ENCODE measurements around the gene ABCB11.
"Not testable (repeated sequence)": the region's sequence is repeated elsewhere in the genome, so short reads cannot be mapped to it uniquely, and the experiment has no call there.

DNA sequence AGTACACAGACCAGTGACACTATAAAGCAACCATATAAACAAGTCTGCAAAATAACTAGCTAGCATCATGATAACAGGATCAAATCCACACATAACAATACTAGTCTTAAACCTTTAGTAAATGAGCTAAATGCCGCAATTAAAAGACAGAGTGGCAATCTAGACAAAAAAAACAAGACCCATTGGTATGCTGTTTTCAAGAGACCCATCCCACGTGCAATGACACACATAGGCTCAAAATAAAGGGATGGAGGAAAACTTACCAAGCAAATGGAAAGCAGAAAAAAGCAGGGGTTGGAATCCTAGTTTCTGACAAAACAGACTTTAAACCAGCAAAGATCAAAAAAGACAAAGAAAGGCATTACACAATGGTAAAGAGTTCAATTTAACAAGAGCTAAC lies 23.5 kb upstream of the ABCB11 start:
- TF ChIP-seq, protein P1, sequence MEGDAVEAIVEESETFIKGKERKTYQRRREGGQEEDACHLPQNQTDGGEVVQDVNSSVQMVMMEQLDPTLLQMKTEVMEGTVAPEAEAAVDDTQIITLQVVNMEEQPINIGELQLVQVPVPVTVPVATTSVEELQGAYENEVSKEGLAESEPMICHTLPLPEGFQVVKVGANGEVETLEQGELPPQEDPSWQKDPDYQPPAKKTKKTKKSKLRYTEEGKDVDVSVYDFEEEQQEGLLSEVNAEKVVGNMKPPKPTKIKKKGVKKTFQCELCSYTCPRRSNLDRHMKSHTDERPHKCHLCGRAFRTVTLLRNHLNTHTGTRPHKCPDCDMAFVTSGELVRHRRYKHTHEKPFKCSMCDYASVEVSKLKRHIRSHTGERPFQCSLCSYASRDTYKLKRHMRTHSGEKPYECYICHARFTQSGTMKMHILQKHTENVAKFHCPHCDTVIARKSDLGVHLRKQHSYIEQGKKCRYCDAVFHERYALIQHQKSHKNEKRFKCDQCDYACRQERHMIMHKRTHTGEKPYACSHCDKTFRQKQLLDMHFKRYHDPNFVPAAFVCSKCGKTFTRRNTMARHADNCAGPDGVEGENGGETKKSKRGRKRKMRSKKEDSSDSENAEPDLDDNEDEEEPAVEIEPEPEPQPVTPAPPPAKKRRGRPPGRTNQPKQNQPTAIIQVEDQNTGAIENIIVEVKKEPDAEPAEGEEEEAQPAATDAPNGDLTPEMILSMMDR (IDR thresholded peaks at IDR 0.05), result not testable (repeated sequence)
- TF ChIP-seq POLR2A (IDR thresholded peaks at IDR 0.05; ENCODE audit: low read depth), result not testable (repeated sequence)
